GM18861 (cell line): Measurements from ENCODE around the gene NFKBIE.
"Not testable (repeated sequence)": the region's sequence is repeated elsewhere in the genome, so short reads cannot be mapped to it uniquely, and the experiment has no call there.

Experiments used
- ATAC-seq: cut with Tn5 transposase; IDR thresholded peaks from one replicate; pipeline ENCODE4 v1.9.1; 2021; ENCODE audit not compliant: unreplicated experiment

The NFKBIE gene, protein sequence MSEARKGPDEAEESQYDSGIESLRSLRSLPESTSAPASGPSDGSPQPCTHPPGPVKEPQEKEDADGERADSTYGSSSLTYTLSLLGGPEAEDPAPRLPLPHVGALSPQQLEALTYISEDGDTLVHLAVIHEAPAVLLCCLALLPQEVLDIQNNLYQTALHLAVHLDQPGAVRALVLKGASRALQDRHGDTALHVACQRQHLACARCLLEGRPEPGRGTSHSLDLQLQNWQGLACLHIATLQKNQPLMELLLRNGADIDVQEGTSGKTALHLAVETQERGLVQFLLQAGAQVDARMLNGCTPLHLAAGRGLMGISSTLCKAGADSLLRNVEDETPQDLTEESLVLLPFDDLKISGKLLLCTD

DNA sequence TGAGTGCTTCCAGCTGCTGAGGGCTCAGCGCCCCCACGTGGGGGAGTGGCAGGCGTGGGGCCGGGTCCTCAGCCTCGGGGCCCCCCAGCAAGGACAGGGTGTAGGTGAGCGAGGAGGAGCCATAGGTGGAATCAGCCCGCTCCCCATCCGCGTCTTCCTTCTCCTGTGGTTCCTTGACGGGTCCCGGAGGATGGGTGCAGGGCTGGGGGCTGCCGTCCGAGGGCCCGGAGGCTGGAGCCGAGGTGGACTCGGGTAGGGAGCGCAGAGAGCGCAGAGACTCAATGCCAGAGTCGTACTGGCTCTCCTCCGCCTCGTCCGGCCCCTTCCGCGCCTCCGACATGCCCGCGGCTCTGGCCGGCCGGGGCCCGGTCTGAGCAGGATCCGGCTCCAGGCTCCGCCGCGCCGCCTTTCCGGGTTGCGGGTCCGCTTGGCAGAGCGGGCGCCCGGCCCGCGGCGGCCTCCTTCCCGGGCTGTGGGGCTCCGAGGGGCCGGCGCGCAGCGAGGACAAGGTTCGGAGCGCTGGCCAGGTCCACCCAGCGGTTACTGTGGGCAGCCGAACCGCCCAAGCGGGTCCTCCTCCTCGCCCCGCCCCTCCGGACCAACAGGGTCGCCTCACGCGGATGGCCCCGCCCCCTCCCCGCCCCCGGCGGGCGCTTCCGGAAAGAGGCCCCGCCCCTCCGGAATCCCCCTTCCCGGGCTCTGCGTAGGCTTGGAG is at the start of gene NFKBIE:
TSS of gene NFKBIE (minus strand) at position 545 of the 715 bp plus-strand sequence. CDS start at position 340, 205 bp downstream.
- ATAC-seq, result peak; percentile 25

DNA sequence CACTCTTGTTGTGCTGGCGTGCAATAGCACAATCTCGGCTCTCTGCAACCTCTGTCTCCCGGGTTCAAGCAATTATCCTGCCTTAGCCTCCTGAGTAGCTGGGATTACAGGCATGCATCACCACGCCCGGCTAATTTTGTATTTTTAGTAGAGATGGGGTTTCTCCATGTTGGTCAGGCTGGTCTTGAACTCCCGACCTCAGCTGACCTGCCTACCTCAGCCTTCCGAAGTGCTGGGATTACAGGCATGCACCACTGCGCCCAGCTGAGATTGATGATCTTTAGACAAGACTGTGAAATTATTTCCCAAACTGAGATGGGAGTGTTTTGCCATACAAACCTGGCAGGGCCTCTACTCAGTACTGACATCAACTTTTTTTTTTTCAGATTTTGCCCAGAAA is 49.3 kb upstream of the NFKBIE start:
- not testable (repeated sequence) for ATAC-seq

DNA sequence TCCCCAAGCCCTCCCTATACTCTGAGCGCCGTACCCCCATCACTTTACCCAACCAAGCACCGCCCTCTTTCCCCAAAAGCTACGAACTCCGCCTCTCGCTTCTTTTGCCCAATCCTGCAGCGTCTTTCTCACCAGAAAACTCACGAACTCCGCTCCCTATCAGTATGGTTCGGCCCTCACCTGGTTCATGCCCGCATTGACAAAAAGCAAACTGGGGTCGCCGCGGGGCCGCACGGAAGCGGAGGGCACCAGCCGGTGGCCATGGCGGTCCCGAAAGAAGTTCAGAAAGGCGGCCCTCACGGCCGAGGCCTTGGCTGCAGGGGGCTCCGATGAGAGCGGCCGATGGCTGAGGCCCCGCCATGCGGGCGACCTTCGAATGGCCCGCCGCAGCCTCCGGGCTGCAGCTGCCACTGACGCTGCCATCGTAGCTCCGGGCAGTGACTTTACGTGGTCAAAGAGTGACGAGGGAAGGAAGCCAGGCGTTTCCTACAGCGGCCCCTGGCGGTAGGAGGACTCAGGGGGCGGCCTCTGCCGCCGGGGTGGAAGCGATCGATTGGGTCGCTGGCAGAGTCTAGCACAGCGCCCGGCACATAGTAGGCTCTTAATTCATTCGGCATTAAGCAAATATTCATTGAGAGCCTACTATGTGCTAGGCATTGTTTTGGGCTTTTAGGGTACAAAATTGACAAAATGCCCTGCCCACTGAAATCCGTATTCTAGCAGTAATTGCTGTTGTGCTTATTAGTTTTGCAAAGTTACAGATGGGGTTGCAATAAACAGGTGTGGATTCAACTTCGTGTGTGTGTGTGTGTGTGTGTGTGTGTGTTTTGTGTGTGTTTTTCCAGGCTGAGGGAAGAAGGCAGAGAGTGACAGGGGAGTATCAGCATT is 47.8 kb upstream of the NFKBIE start, which contains the start of gene AARS2:
TSS of gene AARS2 (minus strand) at position 447 of the 888 bp plus-strand sequence. CDS start at position 423, 24 bp downstream.
- peak; percentile 85 for ATAC-seq

DNA sequence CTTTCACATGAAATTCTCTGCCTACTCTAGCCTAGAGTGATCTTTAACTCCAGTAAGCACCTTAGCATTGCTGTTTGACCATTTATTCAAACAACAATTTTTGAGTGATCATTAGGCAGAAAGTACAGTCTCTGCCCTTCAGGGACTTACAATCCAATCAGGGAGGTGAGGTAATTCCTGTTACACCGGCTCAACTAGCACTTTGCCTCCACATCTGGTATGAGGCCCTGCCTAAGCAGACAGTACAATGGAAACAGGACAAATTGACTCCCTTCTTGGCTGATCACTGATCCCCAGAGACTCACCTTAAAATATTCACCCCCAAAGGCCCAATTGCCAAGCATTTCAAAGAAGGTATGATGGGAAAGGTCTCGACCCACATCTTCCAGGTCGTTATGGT is 46.4 kb upstream of the NFKBIE start:
- no peak for ATAC-seq

DNA sequence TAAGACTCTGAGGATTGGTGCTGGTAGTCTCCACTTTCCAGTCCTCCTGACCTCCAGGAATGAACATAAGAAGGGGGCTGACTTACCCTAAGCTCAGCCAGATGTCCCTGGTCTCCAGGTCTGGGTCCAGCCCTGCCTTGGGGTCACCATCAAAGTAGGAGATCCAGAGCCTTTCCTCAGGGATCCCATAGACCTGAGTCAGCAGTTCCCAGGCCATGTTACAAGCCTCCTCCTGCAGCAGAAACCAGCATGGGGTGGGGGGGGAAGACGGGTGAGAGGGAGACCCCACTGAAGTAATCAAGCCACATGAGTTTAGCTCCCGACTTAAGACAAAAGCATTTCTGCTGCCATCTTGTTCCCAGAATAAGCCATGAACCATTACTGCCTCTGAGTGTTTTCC is 46.0 kb upstream of the NFKBIE start:
- ATAC-seq, result no peak

DNA sequence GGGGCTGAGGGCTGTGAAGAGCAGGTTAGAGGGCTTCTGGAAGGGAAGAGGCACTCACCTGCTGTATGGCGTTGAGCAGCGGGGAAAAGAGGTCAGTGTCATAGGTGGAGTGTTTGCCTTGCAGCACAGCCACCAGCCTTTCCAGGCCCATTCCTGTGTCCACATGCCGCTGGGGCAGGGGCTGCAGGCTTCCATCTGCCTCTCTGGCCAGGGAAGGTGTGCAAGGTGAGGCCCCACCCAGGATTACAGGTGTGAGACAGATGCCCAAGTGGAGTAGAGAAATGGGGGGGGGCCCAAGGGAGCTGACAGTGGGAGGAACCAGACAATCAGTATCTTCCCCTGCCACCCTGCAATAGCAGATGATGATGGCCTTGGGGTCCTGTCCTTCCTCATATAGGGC is 44.9 kb upstream of the NFKBIE start:
- ATAC-seq, result no peak

DNA sequence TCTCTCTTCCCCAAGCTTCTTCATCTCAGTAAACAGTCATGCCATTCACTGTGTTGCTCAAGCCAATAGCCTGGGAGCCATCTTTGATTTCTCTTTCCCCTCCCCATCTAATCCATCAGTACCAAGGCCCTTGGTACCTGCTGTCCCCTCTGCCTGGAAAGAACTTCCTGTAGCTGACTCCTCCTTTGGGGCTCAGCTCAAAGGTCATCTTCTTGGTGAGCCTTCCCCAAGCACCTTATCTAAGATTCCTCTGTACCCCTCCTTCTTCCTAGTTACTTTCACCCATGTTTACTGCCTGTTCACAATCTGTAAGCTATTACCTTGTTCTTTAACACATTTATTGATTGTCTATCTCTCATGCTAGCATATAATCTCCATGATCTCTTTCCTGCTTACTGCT is 44.3 kb upstream of the NFKBIE start:
- ATAC-seq, result no peak

DNA sequence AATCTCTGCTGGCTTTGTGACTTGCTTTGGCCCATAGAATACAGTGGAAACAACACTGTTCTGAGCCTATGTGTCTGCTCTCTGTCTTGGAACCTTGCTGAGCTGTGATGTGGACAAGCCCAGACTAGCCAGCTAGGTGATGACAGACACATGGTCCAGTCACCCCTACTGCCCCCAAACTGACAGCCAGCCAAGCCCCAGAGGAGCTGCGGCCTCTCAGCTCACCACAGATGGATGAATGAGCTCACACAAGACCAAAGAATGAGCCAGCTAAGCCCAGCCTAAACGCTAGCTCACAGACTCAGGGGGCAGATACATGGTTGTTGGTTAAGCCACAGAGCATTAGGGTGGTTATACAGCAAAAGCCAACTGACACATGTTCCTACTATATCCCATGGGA is 43.7 kb upstream of the NFKBIE start:
- no peak for ATAC-seq

DNA sequence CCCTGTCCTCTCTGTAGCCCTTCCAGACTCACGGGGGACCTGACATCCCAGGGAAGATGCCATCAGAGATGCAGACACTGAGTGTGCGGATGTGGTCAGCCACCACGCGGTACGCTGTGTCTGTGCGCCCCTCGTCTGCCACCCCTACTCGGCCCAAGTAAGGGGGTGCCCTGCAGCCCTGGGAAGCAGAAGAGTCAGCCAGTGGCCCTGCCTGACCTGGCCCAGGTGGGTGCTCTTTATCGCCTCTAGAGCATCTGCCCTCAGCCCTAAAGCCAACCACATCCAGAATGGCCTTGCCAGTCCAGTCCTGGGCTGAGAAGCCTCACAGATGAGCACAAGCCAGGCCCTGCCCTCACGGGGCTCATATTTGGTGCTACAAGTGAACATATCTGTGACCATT is 41.9 kb upstream of the NFKBIE start:
- ATAC-seq, result no peak

DNA sequence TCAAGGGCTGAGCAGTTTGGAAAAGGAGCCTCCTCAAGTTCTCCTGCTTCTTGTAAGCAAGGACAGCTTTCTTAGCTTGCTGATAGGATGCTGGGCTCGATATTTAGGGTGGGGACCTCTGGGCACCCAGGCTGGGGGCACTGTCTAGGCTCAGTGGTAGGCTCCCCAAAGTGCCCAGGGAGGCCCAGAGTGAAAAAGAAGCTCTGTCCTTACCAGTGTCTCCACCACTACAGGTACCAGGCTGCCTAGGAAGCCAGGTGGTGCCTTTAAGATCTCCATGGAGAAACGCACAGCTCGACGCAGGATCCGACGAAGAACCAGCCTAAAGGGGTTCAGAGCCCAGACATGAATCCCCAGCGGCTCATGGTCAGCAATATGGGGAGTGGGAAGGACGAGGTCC is 41.4 kb upstream of the NFKBIE start:
- ATAC-seq, result no peak

DNA sequence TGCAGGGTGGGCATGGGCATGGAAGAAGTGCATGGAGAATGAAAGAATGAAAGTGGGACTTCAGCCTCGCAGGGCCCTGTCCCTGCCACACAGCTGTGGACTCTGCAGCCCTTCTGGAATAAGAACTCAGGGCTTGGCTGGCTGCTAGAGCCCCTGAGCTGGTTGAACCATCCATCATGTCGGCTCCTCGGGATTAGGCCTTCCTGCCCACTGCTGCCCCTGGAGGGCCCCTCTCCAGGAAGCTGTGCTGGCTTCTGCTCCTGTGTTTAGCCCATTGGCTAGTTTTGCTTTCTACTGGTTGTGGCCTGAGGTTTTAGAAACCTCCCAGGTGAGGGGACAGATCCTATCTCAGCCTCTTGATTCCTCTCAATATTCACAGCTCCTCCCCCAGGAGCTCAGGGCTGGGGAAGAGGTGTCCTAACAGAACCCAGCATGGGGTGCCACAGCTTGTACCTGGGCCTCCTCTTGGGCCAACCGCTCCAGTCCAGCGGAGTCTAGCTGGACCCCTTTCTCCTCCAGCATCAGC is 39.9 kb upstream of the NFKBIE start:
- ATAC-seq, result no peak

DNA sequence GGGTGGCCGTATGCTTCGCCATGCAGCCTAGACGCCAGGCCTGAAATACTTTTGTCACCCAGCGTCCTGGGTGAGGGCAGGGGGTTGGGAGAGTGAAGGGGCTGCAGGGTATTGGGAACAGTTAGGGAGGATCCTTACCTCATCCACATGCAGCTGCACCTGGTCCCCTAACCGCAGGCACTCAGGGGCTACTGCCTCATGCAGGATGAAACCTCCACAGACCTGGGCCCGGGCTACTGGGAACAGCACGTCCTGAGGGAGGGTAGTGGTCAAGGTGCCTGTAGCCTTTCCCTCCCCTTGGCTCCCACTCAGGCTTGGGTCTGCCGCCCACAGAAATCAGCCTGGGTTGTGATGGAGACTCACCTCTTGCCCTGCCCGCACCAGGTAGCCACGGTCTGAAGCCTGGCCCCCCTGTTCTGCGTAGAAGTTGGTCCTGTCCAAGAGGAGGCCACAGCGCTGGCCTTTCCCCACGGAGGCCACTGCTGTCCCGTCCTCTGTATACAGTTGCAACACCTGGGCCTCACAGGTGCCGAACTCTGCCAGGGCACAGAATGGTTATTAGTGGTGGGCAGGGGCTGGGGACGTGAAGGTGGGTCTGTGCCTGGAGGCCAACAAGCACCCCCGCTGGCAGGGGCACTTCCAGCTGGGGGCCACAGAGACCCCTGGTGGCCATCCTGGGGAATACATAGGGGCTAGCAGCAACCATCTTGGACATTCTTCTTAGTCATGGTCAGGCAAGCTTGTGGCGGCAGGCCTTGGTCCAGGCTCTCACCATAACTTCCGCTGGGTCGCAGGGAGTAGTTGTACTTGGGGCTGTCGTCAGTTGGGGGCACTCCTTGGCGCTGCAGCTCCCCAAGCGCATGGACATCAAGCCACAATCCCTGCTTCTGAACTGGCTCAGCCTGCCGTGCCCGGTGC is 39.2 kb upstream of the NFKBIE start:
- no peak for ATAC-seq

DNA sequence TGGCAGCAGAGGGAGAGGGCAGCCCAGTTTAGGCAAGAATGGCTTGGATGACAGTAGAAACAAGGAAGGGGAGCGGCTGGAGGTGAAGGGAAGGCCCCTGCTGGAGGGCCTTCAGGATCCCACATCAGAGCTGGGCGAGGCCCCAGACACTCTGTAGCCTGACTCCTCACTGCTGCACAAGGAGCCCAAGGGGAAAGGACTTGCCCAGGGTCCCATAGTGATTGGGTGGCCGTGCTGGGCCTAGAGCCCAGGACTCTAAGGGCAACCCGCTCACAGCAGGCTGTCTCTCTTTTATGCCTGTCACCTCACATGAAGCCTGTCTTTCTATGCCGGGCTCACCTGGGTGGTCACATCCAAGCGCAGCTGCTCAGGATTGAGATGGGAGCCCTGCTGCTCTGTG is 38.5 kb upstream of the NFKBIE start:
- ATAC-seq, result no peak

DNA sequence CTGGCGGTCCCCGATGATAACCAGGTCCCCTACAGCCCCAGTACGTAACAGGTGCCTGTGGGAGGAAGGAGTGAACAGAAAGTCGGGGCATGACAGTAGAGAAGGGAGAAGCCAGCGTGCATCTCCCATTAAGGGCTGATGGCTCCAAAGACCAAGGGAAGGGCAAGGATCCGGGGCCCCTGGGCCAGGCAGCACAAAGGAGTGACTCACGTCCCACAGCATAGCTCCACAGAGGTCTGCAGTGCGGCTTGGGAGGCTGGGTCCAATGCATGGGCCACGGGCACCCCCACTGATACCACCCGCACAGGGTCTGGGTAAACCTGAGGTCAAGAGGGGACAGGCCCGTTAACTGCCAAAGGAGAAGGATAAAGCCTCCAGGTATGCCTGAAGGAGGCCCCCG is 37.5 kb upstream of the NFKBIE start:
- ATAC-seq, result no peak

DNA sequence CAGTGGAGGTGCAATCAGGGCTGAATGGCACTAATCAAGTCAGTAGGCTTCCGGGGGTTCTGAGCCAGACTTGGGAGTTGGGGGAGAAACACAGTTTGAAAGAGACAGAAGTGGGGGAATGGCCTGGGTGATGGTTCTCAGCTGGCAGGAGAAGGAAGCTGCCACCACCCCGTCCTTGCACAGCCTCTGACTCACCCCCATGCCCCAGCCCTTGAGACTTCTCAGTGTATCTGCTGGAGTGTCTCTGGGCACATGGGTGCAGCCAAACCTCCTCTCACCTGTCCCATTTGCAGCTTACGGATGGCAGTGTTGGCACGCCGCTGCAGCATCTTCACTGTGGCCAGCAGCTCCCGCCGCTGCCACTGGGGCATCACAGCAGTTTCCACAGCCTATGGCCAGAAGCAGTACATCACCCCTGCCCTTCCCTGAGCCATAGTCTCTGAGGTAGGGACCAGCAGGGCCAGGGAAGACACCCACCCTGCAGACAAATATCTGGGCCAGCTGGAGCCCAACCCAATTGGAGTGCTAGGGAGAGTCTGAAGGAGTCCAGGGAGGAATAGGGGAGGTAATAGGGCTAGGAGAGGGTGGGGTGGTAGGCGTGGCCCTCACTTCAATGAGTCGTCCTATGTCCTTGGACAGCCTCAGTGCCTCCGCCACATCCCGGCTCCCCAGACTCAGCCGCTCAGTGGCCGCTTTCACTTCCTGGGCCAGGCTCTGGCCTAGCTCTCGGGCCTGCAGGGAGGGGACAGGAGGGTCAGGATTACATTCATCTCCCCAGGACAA is 36.6 kb upstream of the NFKBIE start:
- no peak for ATAC-seq

DNA sequence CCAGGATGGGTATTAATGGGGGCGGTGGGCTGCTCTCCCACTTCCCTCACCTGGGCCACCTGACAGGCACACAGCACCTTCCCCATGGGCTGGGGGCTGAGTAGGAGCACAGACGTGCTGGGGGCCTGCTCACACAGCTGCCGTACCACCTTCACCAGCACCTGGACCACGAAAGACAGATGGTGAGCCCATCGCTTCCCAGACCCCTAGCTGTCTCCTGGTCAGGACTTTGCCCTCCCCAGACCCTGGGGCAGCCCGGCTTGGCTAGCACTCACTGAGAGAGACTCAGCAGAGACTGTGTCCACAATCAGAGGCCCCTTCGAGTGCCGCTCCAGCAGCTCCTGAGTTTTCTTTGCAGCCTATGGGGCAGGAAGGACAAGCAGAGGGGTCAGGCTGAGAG is 35.8 kb upstream of the NFKBIE start:
- no peak for ATAC-seq

DNA sequence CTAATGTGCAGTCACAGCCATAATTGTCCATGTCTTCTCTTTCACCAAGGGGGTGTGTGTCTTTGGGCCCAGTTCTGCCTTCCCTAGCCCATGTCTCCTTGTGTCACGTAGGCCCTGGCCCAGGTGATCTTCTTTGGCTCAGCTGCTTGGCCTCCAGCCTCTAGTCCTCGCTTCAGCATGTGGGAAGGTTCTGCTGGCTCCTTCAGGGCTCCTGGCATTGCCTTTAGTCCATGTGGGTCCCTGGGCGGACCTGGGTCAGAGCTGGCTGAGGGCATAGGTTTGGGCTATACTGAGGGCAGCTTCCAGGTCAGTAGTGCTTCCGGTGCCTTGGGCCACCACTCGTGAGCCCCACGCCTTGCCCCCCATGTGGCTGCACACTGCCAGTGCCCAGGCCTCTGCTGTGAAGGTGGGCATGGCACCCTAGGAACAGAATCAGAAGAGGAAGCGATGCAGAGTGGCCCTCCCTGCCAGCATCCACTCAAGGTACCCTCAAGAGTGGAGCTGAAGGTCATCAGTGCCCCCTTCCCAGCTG is 35.0 kb upstream of the NFKBIE start:
- ATAC-seq, result no peak

DNA sequence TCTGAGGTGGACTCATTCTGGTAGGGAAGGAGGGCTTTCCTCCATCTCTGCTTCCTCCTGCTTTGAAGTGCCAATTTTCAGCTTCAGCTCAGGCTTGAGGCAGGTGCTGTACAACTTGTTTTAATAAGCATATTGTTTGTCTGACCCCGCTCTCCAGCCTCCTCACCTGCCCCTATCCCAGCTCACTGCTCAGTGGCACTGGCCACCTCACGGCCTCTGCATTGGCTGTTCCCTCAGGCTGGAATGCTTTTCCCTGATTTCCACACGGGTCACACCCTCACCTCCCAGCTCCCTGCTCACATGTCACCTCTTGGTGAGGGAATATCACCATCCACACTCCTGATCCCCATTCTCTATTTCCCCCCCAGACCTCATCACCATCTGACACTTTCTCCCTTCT is 33.5 kb upstream of the NFKBIE start:
- ATAC-seq, result no peak
